HEK293 (cell line): ENCODE measurements around the gene VSIG8.

Experiments
- CTCF ChIA-PET: fragments of 350-600 bp; formaldehyde crosslinking; extraction: SDS; loops from one replicate; lab custom pipeline; 2021; ENCODE audit warnings: antibody characterized with exemption; lab: Yijun Ruan, JAX
- POLR2A ChIA-PET: fragments of 300-600 bp; formaldehyde crosslinking; extraction: SDS; loops from one replicate; lab custom pipeline; 2020; ENCODE audit warnings: antibody characterized with exemption, inconsistent platforms; lab: Yijun Ruan, JAX
- H3K27ac ChIP-seq: fragments of 200-500 bp; sonication (Bioruptor generic); 2 replicates; pipeline ENCODE4 v1.5.1; 2014; ENCODE audit warnings: low read depth, low read length, control low read depth, inconsistent platforms; ENCODE audit errors: extremely low read depth
- H3K36me3 ChIP-seq, 2 experiments: fragments of 200-500 bp in 1 of 2; sonication (Bioruptor generic) in 1 of 2; 1 replicate in 1 of 2; 2 replicates in 1 of 2; pipeline ENCODE4 v1.5.1; 2014 to 2017; ENCODE audit warnings: inconsistent platforms in 2 of 2, low read length in 2 of 2; ENCODE audit not compliant: control insufficient read depth in 2 of 2, insufficient read depth in 1 of 2
- H3K4me1 ChIP-seq: fragments of 200-500 bp; sonication (Bioruptor generic); 2 replicates; pipeline ENCODE4 v1.5.1; 2014; ENCODE audit warnings: mild to moderate bottlenecking, low read length, inconsistent platforms; ENCODE audit not compliant: control insufficient read depth, insufficient read depth
- H3K4me3 ChIP-seq: 2 replicates; pipeline ENCODE4 v1.5.1; 2011; ENCODE audit warnings: low read depth, mild to moderate bottlenecking, control low read depth, low read length, moderate library complexity
- H3K9me3 ChIP-seq: fragments of 200-500 bp; sonication (Bioruptor generic); 2 replicates; pipeline ENCODE4 v1.5.1; 2014; ENCODE audit warnings: low read depth, low read length, inconsistent platforms; ENCODE audit not compliant: control insufficient read depth, insufficient read depth
- AEBP2 ChIP-seq: fragments of 450-650 bp; formaldehyde crosslinking; IDR thresholded peaks from 2 replicates; pipeline ENCODE4 v1.5.1; 2016; ENCODE audit warnings: missing biosample characterization, missing genetic modification characterization, borderline replicate concordance
- BCL11A ChIP-seq: fragments of 450-650 bp; formaldehyde crosslinking; IDR thresholded peaks from 2 replicates; pipeline ENCODE4 v1.5.1; 2016; ENCODE audit warnings: low read depth, missing biosample characterization, missing genetic modification characterization
- PRDM2 ChIP-seq: fragments of 450-650 bp; formaldehyde crosslinking; IDR thresholded peaks from 2 replicates; pipeline ENCODE4 v1.5.1; 2016; ENCODE audit warnings: missing biosample characterization, missing genetic modification characterization, borderline replicate concordance
- TRIM28 ChIP-seq: IDR thresholded peaks from 2 replicates; pipeline ENCODE4 v1.6.1; 2011; ENCODE audit warnings: low read length, control low read depth, borderline replicate concordance
- TSHZ1 ChIP-seq: fragments of 450-650 bp; formaldehyde crosslinking; IDR thresholded peaks from 2 replicates; pipeline ENCODE4 v1.5.1; 2016; ENCODE audit warnings: missing biosample characterization, missing genetic modification characterization, borderline replicate concordance
- YY2 ChIP-seq: fragments of 450-650 bp; formaldehyde crosslinking; IDR thresholded peaks from 2 replicates; pipeline ENCODE4 v1.5.1; 2016; ENCODE audit warnings: missing biosample characterization, missing genetic modification characterization
- ZEB2 ChIP-seq: fragments of 450-650 bp; formaldehyde crosslinking; IDR thresholded peaks from 2 replicates; pipeline ENCODE4 v1.5.1; 2016; ENCODE audit warnings: missing biosample characterization, missing genetic modification characterization
- ZNF239 ChIP-seq: fragments of 450-650 bp; formaldehyde crosslinking; IDR thresholded peaks from 2 replicates; pipeline ENCODE4 v1.5.1; 2016; ENCODE audit warnings: missing biosample characterization, missing genetic modification characterization
- ZNF302 ChIP-seq: fragments of 450-650 bp; formaldehyde crosslinking; IDR thresholded peaks from 2 replicates; pipeline ENCODE4 v1.5.1; 2016; ENCODE audit warnings: missing biosample characterization, missing genetic modification characterization, low read depth
- ZNF311 ChIP-seq: fragments of 450-650 bp; formaldehyde crosslinking; IDR thresholded peaks from 2 replicates; pipeline ENCODE4 v1.5.1; 2017; ENCODE audit warnings: missing biosample characterization, missing genetic modification characterization, borderline replicate concordance
- ZNF37A ChIP-seq: fragments of 450-650 bp; IDR thresholded peaks from 2 replicates; pipeline ENCODE4 v1.5.1; 2018; ENCODE audit warnings: missing biosample characterization, missing genetic modification characterization
- ZNF433 ChIP-seq: fragments of 450-650 bp; formaldehyde crosslinking; IDR thresholded peaks from 2 replicates; pipeline ENCODE4 v1.5.1; 2016; ENCODE audit warnings: missing biosample characterization, missing genetic modification characterization, low read depth
- ZNF473 ChIP-seq: fragments of 450-650 bp; formaldehyde crosslinking; IDR thresholded peaks from 2 replicates; pipeline ENCODE4 v1.5.1; 2017; ENCODE audit warnings: missing biosample characterization, missing genetic modification characterization
- ZNF623 ChIP-seq: fragments of 450-650 bp; formaldehyde crosslinking; IDR thresholded peaks from 2 replicates; pipeline ENCODE4 v1.5.1; 2016; ENCODE audit warnings: missing biosample characterization, missing genetic modification characterization
- ZNF660 ChIP-seq: fragments of 450-650 bp; IDR thresholded peaks from 2 replicates; pipeline ENCODE4 v1.5.1; 2018; ENCODE audit warnings: missing biosample characterization, mild to moderate bottlenecking, missing genetic modification characterization
- ZNF837 ChIP-seq: fragments of 450-650 bp; formaldehyde crosslinking; IDR thresholded peaks from 2 replicates; pipeline ENCODE4 v1.5.1; 2016; ENCODE audit warnings: missing biosample characterization, missing genetic modification characterization
- TF ChIP-seq, protein P1 (sequence below): fragments of 450-650 bp; formaldehyde crosslinking; IDR thresholded peaks from 2 replicates; pipeline ENCODE4 v1.5.1; 2016; ENCODE audit warnings: missing biosample characterization, missing genetic modification characterization
- TF ChIP-seq, protein P2 (sequence below): fragments of 450-650 bp; formaldehyde crosslinking; IDR thresholded peaks from 2 replicates; pipeline ENCODE4 v1.5.1; 2017; ENCODE audit warnings: missing biosample characterization, missing genetic modification characterization
- TF ChIP-seq, protein P3 (sequence below): fragments of 450-650 bp; formaldehyde crosslinking; IDR thresholded peaks from 2 replicates; pipeline ENCODE4 v1.5.1; 2016; ENCODE audit warnings: missing biosample characterization, missing genetic modification characterization

Gene VSIG8

GRCh38 chr1:159828176-159828575 is 34.3 kb downstream of the VSIG8 start:
- Histone ChIP-seq H3K4me1 (no peaks in the 10 kb centered on the region), H3K4me3 (no peak overlapping the region), H3K27ac (no peak overlapping the region), H3K36me3 (no peaks in the 10 kb centered on the region), H3K9me3 (no peaks in the 10 kb centered on the region)
- CTCF ChIA-PET = interaction anchor here (4.1 kb wide), 1 partner anchor 30 kb away, joined by 24 read pairs; no protein-coding TSS in a partner anchor
- no peak for TF ChIP-seq AEBP2 (tag by site-specific recombination)
- no peak for TF ChIP-seq ZNF623 (tag by site-specific recombination)
- TF ChIP-seq ZNF239 (tag by site-specific recombination) = no peak
- TF ChIP-seq, protein P1, sequence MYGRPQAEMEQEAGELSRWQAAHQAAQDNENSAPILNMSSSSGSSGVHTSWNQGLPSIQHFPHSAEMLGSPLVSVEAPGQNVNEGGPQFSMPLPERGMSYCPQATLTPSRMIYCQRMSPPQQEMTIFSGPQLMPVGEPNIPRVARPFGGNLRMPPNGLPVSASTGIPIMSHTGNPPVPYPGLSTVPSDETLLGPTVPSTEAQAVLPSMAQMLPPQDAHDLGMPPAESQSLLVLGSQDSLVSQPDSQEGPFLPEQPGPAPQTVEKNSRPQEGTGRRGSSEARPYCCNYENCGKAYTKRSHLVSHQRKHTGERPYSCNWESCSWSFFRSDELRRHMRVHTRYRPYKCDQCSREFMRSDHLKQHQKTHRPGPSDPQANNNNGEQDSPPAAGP (tag by site-specific recombination) = no peak
- TF ChIP-seq, protein P2, sequence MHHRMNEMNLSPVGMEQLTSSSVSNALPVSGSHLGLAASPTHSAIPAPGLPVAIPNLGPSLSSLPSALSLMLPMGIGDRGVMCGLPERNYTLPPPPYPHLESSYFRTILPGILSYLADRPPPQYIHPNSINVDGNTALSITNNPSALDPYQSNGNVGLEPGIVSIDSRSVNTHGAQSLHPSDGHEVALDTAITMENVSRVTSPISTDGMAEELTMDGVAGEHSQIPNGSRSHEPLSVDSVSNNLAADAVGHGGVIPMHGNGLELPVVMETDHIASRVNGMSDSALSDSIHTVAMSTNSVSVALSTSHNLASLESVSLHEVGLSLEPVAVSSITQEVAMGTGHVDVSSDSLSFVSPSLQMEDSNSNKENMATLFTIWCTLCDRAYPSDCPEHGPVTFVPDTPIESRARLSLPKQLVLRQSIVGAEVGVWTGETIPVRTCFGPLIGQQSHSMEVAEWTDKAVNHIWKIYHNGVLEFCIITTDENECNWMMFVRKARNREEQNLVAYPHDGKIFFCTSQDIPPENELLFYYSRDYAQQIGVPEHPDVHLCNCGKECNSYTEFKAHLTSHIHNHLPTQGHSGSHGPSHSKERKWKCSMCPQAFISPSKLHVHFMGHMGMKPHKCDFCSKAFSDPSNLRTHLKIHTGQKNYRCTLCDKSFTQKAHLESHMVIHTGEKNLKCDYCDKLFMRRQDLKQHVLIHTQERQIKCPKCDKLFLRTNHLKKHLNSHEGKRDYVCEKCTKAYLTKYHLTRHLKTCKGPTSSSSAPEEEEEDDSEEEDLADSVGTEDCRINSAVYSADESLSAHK (tag by site-specific recombination) = no peak
- TF ChIP-seq BCL11A = no peak
- TF ChIP-seq ZNF473 (tag by site-specific recombination) = no peak
- TF ChIP-seq PRDM2 (tag by site-specific recombination) = no peak
- POLR2A ChIA-PET = no interaction called here

- Histone ChIP-seq H3K9me3 (no peaks in the 10 kb centered on the region), H3K27ac (no peak overlapping the region), H3K36me3 (no peaks in the 10 kb centered on the region), H3K4me1 (no peaks in the 10 kb centered on the region), H3K4me3 (no peak overlapping the region)
- ChIA-PET CTCF (interaction anchor here (1.0 to 4.1 kb wide), 2 partner anchors 28 to 29 kb away, joined by 4 to 24 read pairs; no protein-coding TSS in a partner anchor), POLR2A (no interaction called here)
- no peak for TF ChIP-seq ZNF302 (tag by site-specific recombination)
- no peak for TF ChIP-seq ZNF37A
- no peak for TF ChIP-seq TRIM28
- TF ChIP-seq ZNF311 (tag by site-specific recombination) = no peak
- no peak for TF ChIP-seq ZEB2 (tag by site-specific recombination)
- no peak for TF ChIP-seq YY2 (tag by site-specific recombination)
- TF ChIP-seq ZNF433 = no peak
- no peak for TF ChIP-seq TSHZ1 (tag by site-specific recombination)
- no peak for TF ChIP-seq ZNF660 (tag by site-specific recombination)
- TF ChIP-seq ZNF837 (tag by site-specific recombination) = no peak
- TF ChIP-seq, protein P3, sequence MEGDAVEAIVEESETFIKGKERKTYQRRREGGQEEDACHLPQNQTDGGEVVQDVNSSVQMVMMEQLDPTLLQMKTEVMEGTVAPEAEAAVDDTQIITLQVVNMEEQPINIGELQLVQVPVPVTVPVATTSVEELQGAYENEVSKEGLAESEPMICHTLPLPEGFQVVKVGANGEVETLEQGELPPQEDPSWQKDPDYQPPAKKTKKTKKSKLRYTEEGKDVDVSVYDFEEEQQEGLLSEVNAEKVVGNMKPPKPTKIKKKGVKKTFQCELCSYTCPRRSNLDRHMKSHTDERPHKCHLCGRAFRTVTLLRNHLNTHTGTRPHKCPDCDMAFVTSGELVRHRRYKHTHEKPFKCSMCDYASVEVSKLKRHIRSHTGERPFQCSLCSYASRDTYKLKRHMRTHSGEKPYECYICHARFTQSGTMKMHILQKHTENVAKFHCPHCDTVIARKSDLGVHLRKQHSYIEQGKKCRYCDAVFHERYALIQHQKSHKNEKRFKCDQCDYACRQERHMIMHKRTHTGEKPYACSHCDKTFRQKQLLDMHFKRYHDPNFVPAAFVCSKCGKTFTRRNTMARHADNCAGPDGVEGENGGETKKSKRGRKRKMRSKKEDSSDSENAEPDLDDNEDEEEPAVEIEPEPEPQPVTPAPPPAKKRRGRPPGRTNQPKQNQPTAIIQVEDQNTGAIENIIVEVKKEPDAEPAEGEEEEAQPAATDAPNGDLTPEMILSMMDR = no peak
Observed at GRCh38 chr1:159827549-159827948, 34.9 kb downstream of the VSIG8 start.
